ENCODE data around the gene CATSPER4.

The CATSPER4 gene

DNA sequence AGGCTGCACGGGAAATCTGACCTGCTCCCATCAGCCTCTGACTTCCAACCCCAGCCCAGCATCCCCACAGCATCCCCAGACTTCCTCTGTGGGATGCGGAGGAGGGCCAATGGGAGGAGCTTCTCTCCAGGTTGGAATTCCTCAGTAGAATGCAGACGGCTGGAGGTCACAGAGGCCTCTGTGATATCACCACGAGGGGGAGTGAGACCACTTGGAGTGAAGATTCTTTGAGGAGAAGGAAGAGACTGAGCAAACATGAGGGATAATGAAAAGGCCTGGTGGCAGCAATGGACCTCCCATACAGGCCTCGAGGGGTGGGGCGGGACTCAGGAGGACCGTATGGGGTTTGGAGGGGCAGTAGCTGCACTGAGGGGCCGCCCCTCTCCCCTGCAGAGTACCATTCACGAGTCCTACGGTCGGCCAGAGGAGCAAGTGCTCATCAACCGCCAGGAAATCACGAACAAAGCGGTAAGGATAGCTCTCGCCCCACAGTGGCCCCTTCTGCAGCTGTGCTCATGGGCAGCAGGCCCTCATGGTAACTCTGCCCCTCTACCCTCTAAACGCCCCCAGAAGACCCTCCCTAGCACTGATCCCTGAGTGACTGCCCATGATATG is at the start of gene CATSPER4:
CATSPER4 (plus strand) TSS at position 230 of the 615 bp plus-strand sequence; CDS start at position 256, 26 bp downstream.
- no peak for DNase-seq

DNA sequence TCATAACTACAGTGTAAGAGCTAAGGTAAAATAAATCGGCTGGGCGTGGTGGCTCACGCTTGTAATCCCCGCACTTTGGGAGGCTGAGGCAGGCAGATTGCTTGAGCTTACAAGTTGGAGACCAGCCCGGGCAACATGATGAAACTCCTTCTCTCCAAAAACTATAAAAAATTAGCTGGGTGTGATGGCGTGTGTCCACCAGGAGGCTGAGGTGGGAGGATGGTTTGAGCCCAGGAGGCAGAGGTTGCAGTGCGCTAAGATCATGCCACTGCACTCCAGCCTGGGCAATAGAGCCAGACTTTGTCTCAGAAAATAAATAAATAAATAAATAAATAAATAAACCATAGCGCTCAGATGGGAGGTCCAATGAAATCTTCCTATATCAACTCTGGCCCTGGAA is 48.2 kb upstream of the CATSPER4 start:
- no peak for DNase-seq

DNA sequence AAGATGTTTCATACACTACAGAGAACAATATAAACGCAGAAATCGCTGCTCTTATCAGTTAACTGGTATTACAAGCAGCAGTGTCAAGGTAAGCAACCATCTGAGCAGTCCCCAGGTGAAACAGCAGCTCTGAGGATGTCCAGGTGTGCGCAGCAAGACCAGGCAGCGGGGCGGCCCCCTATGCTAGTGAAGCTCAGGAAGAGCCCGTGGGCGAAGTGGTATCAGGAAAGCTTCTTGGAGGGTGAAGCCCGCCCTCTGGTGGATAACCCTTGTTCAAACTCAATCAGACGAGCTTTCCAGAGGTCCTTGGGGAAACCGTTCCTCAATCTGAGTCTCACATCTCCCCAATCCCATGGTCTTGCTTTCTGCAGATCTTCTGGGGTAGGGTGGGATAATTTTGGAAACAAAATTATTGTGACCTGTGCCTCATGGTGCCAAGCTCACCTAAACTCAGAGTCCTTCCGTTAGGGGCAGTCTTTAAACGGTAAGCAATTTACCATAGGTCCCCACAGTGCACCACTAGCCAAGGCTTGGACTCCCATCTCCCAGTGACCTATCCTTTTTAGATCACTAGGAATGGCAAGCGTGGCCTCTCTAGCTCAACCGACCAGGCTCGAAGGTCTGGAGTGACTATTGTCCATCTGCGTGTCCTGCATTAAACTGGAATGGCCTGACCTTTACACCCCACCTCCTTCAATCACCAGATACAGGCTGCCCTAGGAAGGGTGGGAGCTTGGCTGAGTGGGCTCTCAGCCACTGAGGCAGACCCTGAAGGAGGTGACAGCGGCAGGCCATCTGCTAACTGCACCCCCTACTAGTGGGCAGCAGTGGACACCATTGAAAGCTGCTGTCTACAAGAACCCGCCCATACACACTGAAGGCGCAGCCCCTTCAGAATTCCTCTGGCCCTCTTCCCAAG is 45.1 kb upstream of the CATSPER4 start:
- DNase-seq: peak; percentile 60

DNA sequence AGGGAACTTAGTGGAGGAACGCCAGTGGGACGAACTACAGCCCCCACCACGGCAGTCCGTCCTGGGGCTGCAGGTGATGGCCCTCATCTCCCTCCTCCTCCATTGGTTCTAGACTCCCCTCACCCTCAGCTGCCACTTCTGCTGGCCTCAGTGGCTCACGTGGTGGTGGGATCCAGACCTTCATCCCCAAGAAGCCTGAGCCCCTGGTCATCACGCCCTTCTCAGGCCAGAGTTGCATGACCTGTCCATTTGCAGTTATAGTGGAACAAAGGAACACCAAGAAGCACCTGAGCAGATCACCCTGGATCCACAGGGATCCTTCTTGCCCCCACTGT is 44.5 kb upstream of the CATSPER4 start:
- no peak for DNase-seq

DNA sequence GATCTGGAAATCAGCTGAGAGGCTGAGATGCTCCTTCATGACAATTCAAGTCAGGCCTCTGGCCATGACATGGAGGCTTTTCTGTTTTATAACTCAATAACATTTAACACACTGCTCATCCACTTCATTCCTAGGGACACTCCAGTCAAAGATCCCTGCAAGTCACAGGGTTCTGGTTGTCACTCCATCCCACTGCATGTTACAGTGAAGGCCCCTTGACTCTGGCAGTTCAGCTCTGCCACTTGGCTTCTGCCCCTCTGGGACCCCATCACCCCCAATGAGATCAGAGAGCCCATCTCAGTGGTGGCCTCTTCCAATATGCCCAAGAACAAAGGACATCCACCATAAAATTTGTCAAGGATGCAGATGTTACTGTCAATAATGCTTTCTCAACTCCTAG is 41.5 kb upstream of the CATSPER4 start:
- DNase-seq: no peak

DNA sequence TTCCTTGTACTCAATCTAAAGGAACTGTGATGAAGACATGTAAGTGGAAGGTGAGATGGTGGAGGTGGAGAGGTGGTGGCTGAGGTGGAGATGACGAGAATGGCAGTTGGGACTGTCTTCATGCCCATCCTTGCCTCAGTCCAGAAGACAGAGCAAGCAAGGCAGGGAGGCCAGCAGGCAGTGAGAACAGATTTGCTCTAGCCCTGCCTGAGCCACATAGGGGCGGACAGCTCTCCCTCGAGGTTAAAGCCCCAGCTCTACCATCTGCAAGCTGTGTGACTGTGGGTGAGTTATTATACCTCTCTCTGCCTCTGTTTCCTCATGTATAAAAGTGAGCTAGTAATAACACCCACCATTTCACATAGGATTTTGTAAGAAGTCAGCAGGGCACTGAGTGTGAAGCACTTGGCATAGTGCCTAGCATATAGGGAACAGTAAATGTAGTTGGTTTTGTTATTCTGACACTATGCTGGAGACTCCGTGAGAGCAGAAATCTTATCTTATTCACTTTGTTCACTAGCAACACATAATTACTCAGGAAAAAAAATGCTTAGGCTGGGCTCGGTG is 36.4 kb upstream of the CATSPER4 start:
- DNase-seq: no peak

DNA sequence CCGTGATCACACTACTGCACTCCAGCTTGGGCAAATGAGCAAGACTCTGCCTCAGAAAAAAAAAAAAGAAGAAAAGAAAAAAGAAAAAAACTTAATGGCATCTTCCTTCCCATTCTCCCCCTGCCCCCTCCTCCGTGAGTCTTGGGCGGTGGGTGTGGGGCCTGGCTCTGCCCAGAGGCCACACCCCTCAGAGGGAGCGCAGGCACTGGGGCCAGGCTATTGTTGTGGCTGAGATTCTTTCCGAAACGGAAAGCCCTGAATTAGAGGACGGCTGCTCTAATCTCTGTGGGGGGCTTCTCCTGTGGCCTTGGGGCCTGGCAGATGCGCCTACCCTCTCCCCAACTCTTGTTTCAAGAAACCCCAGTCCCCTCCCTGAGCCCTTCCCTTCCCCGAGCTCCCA is 35.7 kb upstream of the CATSPER4 start:
- DNase-seq: no peak

DNA sequence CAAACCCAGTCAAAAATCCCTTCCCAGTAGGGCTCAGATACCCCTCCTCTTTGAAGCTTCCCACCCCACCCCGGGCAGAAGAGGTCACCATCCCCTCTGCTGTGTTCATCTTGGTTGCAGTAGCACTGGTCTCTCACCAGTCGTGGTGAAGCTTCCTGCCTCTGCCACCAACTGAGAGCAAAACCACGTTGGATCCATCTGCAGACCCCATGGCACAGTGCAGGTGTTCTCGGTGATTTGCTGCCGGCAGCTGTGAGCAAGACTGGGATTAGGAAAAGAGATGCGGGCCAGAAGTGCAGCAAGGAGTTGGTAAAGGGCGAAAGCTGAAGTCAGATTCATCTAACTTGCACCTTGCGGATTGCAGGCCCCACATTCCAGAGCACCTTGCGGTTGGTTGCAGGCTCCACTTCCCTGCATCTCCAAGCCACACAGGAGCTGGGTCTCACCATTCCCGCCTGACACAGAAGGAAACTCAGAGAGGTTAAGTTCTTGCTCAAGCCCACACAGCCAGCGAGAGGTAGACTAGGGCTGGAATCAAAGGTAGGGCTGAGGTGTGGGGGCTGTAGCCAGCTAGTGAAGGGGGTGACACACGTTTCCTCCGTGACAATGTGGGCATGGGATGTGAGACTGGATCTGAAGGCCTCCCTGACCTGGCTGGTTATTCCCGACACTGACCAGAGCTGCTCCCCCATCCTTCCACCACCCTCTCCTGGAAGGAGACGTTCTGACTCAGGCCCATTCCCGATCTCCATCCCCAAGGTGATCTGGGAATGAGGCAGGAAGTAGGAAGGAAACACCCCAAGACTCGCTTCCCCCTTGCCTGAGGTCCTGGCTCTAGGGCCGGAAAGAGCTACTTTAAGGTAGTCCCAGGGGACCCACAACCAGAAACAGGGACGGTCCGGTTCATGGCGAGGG is 34.8 kb upstream of the CATSPER4 start:
- DNase-seq: no peak

DNA sequence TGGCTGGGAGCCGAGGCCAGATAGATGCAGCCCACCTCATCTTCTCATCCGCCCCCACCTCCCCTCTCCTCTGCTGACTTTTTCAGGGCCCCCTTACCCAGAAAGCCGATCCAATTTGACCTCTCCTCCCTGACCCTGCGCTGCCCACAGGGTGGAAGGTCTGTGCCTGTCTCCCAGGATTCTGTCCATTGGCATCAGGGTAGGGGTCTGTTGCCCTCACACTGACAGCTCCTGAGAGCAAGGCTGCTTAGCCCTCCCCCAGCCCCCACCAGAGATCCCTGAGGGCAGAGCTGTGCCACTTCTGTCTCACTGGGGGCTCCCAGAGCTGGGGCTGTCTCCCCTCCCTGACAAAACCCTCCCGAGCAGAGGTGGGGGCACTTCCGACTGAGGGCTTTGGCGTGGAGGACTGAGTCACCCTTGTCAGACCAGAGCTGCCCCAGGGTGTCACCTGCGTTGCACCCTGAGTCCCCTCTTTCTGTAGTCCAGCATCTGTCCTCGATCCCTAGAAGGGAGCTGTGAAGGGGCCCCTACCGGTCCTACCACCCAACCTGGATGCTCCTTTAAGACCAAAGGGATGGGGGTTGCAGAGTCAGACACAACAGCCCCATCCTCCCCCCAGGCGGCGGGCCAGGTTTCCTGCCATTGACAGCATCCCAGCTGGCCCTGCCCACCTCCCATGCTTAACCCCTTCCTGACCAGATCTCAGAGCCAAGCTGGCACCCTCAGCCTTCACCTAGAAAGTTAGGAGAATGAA is 33.9 kb upstream of the CATSPER4 start:
- DNase-seq: no peak

DNA sequence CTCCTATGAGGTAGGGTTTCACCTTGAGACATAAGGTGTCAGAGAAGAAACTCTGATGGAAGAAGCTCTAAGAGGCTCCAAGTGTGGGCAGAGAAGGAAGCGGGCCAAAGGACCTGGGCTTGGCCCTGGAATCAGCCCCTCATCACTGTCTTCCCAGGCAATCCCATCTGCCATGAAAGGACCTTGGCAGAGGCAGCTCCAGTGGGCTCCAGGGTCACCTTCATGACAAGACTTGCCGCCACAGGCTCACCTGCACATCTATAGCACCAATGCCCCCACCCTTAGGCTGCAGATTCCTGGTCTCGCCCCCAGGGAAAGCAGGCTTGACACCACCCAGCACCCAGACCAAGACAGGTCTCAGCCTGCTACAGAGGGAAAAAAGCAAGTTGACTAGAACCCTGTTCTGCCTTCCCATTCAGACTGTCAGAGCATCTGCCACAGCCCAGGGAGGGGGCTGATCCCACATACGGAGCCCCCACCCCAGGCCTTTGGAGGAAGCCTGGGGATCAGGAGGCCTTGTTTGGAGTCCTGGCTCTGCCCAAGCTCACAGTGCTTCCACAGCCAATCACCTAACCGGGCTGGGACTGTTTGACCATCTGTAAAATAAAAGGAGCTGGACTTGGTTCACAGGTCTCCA is 32.0 kb upstream of the CATSPER4 start:
- DNase-seq: no peak

DNA sequence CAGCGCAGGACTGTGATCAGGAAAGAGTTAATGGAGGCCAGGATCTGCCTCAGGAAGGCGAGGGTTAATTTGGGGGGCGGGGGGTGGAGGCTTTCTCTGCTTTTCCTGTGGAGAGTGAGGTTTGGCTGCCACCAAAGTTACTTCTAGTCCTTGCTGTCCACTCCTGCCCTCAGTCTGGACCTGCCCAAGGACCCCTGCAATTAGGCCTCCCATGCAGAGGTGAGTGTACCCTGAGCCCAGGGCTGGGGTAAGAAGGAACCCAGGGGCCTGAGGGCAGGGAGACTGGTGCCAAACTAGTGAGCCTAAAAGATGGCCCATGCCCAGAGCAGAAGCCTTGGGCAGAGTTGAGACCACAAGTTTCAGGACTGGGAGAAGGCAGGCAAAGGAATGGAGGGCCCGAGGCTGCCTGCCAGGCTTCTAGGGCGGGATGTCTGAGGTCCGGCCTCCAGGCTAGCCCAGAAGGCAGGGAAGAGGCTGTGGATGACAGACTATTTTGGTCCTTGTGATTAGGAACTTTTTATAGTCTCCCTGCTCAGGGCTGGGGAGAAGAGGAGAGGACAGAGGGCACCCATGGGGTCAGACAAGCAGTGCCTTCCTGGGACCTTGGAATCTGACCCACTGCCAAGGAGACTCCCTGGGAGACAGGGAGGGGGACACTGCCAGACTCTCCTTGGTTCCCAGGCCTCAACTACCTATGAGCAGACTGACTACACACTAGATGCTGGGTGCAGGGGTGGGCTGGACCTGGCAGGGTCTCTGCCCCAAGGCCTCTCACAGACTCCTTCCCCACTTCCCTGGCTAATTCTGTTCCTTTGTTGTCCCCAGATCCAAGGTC is 31.3 kb upstream of the CATSPER4 start, which contains the start of gene FAM110D:
FAM110D (plus strand) TSS at position 172 of the 835 bp plus-strand sequence. CDS start 2,213 bp downstream, outside the sequence.
- DNase-seq: no peak

DNA sequence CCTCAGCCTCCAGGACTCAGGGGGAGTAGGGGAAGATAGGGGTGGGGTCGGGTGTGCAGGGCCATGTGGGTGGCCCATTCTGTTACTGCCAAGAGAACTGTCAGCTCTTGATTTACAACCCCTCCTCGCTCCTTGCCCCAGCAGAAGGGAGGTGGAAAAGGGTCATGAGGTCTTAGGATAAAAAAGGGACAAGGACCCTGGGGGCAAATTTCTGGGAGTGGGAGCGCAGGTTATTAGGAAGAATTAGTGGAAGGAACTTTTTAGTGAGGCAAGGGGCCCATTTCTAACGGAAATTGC is 30.7 kb upstream of the CATSPER4 start:
- DNase-seq: no peak

DNA sequence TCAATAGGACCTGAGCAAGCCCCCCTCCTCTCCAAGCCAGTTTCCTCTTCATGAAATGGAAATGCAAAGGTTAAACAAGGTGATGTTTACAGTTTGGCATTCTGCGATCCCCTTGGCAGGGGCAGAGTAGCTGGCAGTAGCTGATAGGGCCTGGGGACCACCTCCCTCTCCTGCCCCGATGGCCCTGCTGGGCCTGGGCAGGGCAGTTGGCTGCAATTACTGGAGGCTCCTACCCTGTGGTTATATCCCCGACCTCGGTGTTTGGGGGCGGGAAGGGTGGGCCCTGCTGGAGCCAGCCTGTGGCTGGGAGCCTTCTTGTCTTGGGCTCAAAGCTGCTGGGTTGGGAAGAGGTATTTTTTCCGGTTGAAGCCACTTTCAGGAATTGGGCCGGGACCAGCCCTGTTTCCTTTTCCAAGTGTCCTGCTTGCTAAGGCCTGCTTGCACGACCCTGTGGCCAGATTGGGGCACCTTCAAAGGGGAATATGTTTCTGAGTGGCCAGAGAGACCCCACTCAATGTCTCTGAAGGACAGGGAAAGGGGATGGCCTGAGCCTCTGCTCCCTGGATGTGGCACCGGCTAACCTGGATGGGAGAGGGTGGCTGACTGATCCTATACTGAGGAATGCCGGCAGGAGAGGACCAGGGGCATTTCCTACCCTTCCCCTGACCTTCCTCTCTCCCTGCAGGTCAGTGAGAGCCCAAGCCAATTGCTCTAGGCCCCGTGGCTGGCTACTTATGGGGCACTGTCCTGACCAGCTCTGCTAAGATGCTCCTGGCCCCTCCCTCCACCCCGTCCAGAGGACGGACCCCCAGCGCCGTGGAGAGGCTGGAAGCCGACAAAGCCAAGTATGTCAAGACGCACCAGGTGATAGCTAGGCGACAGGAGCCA is 29.6 kb upstream of the CATSPER4 start:
- DNase-seq: no peak

DNA sequence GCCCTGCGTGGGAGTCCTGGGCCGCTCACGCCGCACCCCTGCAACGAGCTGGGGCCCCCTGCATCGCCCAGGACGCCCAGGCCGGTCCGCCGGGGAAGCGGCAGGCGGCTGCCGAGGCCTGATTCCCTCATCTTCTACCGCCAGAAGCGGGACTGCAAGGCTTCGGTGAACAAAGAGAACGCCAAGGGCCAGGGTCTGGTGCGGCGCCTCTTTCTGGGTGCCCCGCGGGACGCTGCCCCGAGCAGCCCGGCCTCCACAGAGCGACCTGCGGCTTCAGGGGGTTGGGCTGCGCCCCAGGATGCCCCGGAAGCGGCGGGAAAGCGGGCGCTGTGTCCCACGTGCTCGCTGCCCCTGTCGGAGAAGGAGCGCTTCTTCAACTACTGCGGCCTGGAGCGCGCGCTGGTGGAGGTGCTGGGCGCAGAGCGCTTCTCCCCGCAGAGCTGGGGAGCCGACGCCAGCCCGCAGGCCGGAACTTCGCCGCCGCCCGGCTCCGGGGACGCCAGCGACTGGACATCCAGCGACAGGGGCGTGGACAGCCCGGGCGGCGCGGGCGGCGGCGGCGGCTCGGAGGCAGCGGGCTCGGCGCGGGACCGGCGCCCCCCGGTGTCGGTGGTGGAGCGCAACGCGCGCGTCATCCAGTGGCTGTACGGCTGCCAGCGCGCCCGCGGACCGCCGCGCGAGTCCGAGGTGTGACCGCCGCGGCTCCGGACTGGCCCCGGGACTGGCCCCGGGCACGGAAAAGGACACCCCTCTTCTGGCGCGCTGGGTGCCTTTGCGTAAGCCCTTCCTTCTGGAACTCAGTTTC is 28.8 kb upstream of the CATSPER4 start:
- no peak for DNase-seq

DNA sequence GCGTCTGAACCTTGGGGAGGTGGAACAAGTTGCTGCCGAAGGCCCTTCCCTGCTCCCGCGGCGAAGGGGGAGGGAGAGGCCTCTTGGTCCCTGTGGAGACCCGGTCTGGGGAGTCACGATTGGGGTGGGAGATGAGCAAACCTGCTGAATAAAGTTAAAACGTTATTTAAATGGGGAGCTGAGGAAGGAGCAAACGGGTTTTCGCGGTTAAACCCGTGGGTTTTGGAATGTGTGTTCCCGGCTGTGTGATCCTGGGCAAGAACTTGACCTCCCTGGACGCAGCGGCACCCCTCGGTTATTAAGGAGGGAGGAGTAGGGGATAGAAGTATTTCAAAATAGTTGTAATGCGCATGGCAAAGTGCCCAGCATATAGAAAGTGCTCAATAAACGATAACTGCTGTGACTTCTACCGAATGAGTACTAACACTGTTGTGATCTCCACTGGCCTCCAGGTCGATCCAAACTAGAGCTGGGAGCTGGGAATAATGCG is 28.1 kb upstream of the CATSPER4 start:
- DNase-seq: no peak

DNA sequence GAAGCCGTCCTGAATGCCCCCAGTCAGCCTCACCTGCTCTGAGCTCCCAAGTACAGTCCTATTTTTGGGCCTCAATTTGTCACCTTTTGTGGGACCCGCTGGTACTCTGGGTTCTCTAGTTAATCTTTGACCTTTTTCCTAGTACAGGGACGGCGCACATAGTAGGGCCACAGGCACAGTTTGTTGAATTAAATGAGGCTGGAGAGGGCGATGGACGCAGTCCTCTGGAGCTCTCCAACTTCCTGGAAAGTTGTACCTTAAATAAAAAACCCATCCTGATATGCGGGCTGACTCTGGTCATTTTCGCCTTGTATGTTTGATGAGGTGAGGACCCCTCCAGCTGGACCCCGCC is 26.7 kb upstream of the CATSPER4 start:
- DNase-seq: no peak

DNA sequence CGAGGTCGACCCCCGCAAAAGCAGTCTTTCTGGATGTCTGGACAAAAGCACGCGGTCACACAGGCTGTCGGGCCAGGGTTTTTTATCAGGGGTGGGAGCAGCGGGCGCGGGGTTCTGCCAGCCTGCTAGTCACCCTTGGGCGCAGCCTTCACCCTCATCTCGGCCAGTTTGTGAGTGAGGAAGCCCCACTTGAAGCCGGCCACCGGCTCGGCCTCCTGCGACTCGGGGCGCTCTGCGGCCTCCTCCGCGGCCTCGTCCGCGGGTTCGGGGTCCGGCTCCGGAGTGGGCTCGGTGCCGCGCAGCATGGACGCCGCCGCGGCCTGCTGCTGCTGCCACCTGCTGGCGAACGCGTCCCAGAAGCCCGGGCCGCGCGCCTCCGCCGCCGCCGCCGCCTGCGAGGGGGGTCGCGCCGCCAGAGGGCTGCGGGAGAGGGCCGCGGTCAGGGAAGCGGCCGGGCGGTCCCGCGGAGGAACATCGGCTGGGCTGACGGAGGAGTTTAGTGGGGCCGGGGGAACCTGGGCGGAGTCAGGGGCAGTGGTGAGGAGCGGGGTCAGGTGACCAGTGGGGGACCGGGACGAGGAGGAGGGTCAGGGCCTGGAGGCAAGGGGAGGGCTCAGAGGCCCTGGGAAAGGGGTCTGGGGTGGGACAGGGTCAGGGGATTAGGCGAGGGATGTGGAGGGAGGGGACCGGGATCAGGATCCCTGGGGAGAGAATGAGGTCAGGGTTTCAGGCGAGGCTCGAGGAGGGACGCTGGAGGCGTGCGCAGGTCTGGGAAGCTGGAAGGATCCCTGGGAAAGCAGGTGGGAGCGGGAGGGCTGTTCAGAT is 26.2 kb upstream of the CATSPER4 start:
- no peak for DNase-seq

All from KG1 (cell line).